GM12891 (cell line): ENCODE results near the gene EPHA10.

Experiments used
- POLR2A ChIP-seq: IDR thresholded peaks from 2 replicates; pipeline ENCODE4 v1.6.1; 2011; ENCODE audit warnings: low read depth, low read length, control low read depth
- POLR2AphosphoS5 ChIP-seq: IDR thresholded peaks from 2 replicates; pipeline ENCODE4 v1.6.1; 2011; ENCODE audit warnings: low read depth, low read length, control low read depth
- POU2F2 ChIP-seq: IDR thresholded peaks from 2 replicates; pipeline ENCODE4 v1.6.1; 2011; ENCODE audit warnings: low read depth, mild to moderate bottlenecking, control low read depth, low read length, moderate library complexity
- TAF1 ChIP-seq: IDR thresholded peaks from 2 replicates; pipeline ENCODE4 v1.6.1; 2011; ENCODE audit warnings: low read depth, low read length, control low read depth

GRCh38 chr1:37811027-37811655 is 46.2 kb upstream of the EPHA10 start:
- peak; percentile 86 for TF ChIP-seq POU2F2
- TF ChIP-seq POLR2A: no peak
- TF ChIP-seq POLR2AphosphoS5: no peak
- no peak for TF ChIP-seq TAF1
